Stimulated activated CD8-positive, alpha-beta memory T cell treated with anti-CD3 and anti-CD28 coated beads, Interleukin-4, amount 100 ng/mL, for 48 hours (primary cell): Measurements from ENCODE around the gene FARP1.
A peak's percentile ranks its signal among the peaks of the same experiment; 100 is the strongest.

ENCODE experiments used
- DNase-seq: peaks from one replicate; pipeline ENCODE4 v3.0.0-alpha.2; 2020

The FARP1 gene

GRCh38 chr13:98436233-98436910, 293.5 kb downstream of the FARP1 start:
- DNase-seq, result no peak

DNA sequence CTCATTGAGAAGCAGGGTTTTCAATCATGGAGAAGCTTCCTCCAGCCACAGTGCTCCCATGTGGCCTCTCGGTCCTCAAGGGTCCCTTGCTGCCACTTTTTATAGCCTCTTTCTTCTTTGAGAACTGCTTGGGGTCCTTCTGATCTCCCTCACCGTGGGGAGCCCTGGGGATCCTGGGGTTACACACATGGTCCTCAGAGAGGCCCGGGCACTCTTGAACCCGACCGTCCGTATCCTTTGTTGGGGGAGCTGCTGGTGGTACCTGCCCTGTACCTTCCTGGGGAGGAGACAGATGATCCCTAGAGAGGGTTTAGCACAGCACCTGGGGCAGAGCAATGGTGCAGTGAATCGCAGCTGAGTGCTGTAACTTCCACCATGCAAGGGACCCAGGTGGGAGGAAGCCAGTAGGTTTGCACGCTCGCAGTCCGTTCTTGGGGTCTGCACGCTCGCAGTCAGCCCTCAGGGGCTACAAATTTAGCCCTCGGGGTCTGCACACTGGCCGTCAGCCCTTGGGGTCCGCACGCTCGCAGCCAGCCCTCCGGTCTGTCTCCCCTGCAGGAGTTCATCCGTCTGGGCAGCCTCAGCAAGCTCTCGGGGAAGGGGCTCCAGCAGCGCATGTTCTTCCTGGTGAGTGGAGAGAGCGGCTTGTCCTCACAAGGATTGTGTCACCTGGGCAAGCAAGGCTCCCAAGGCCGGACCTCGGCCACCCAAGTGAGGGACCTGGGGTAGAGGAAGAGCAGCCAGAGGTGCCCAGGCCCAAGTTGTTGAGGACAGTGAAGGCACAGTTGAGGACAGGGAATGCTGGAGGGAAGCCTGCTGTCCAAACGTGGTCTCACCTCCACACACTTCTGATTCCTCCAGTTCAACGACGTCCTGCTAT, 295.6 kb downstream of the FARP1 start:
- no peak for DNase-seq

- no peak for DNase-seq
These were observed 296.4 kb downstream of the FARP1 start for GRCh38 chr13:98439126-98439828.

GRCh38 chr13:98439896-98440295, 297.0 kb downstream of the FARP1 start:
- DNase-seq, result no peak

DNA sequence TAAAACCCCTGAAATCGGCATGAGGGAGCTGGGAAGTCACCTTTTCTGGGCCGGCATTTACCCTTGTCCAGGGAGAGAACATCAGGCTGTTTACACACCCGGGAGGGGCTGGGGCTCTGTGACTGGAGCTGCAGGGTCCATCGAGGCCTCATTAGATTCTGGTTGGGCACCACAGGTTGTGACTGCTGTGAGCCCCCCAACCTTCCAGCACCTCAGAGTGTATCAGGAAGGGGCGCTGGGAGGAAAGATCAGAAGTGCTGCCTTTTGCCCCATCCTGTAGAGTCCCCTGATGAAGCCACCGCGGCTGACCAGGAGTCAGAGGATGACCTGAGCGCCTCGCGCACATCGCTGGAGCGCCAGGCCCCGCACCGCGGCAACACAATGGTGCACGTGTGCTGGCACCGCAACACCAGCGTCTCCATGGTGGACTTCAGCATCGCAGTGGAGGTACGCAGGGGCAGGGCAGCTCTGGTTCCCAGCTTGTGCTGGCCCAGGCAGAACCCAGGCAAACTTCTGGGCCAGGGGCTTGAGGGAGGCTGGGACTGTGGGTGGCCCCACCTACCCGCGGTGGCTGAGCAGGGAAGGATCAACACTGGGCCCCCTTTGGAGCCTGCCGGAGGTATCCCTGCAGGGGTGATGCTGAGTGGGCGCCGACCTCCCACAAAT, 297.6 kb downstream of the FARP1 start:
- DNase-seq, result no peak

- DNase-seq, result no peak
These were observed 298.3 kb downstream of the FARP1 start for GRCh38 chr13:98441056-98441676.

- no peak for DNase-seq
These were observed 299.7 kb downstream of the FARP1 start for GRCh38 chr13:98442391-98443230.

GRCh38 chr13:98443329-98443728, 300.4 kb downstream of the FARP1 start:
- no peak for DNase-seq

DNA sequence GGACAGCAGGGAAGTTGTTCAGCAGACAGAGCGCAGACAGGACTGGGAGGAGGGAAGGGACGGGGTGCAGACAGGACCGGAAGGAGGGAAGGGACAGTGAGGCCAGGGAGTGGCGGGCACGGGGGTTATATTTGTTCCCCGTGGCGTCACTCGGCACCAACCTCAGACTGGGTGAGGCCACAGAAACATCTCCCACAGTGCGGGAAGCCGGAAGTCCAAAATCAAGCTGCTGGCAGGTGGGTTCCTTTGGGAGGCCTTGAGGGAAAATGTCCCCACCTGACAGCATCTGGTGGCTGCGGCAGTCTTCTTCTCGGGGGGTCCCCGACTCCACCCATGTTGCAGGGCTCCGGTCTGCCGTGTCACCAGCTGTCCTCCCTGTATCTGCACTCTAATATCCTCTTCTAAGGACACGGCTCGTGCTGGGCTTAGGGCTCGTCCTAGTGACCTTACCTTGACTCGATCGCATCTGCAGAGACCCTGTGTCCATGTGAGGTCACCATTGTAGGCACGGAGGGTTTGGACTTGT, 301.0 kb downstream of the FARP1 start:
- no peak for DNase-seq

DNA sequence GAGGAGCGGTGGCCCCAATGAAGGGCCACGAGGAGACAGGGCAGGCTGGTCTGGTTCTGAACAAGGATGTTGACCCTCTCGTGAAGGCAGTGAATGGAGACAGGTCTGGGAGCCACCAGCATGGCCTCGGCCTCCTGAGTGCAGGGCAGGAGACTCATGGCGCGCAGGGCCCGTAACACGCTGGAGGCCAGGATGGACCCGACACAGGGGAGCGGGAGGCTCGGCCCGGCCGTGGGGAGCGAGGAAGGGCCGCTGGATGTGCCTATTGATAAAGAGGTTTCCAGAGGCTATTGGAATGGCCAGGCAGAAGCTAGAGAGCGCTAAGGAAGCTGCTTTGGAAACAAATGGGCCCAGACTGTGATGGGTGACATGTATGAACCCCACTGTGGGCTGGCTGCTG, 301.5 kb downstream of the FARP1 start:
- DNase-seq, result no peak

DNA sequence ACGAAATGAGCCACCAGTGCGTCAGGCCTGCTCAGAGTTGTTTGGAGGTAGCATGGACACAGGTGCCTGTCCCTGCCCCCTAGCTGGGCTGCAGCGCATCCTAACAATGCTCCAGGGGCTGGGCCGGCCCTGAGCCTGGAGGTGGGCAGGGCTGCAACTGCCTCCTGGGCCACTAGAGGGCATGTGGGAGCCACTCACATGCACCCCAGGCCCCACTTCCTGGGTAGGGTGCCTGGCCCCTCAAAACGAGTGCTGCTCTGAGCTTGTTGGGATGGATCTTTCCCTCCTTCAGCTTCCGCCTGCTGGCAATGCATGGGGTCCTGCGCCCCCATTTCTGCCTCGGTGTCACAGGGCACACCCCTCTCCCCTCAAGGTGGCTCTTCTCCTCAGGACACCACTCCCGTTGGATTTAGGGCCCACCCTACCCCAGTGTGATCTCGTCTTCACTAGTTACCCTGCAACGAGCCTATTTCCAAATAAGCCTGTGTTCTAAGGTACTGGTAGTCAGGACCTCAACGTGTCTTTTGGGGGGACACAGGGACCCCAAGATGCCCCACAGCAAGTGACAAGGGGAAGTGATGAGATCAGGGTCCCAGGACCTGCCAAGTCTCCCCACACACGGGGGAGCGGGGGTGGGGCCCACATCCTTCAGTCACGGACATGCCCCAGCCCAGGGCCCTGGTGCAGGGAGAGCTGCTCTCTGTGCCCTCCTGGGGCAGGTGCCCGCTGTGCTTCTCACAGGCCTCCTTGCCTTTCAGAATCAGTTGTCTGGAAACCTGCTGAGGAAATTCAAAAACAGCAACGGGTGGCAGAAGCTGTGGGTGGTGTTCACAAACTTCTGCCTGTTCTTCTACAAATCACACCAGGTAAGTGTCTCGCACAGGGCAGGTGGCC, 302.7 kb downstream of the FARP1 start:
- DNase-seq, result peak; percentile 88

GRCh38 chr13:98446234-98446621, 303.3 kb downstream of the FARP1 start:
- no peak for DNase-seq

GRCh38 chr13:98447130-98447529, 304.2 kb downstream of the FARP1 start:
- DNase-seq, result no peak

GRCh38 chr13:98447881-98448641, 305.2 kb downstream of the FARP1 start:
- DNase-seq, result peak; percentile 42

GRCh38 chr13:98448642-98448928, 305.7 kb downstream of the FARP1 start:
- DNase-seq, result no peak

DNA sequence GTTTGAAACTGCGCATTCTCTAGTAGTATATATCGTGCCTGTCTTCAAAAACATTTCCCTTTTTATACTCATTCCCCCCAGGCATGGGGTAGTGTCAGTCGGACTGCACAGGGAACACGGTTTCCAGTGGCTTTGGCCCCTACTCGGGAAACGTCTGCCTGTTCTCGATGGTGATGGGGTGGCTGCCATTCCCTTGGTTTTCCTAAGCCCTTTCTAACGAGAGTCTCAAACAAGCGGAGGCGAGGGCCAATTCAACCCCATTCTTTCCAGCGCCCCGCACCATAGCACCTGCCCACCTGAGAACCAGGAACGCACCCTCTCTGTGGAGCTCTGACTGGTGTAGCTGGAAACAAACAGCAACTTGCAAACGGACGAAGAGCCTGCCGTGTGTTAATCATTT, 306.4 kb downstream of the FARP1 start:
- DNase-seq, result no peak

DNA sequence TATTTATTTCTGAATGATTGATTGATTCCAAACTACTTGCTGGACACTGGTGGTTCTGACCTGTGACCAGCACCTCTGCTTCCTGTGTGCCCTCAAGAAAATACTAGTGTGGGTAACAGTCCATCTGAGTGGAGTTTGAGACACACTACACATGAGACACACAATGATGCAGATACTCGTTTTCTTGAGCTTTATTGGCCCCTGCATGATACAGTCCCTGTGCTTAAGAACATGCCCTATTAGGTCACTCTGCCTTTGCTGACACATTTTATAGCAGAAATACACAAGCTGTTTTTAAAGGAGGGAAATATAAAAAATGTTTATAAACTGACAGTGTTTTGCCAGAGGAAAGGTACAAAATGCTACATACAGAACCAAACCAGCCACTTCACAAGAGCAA, 307.1 kb downstream of the FARP1 start:
- no peak for DNase-seq

DNA sequence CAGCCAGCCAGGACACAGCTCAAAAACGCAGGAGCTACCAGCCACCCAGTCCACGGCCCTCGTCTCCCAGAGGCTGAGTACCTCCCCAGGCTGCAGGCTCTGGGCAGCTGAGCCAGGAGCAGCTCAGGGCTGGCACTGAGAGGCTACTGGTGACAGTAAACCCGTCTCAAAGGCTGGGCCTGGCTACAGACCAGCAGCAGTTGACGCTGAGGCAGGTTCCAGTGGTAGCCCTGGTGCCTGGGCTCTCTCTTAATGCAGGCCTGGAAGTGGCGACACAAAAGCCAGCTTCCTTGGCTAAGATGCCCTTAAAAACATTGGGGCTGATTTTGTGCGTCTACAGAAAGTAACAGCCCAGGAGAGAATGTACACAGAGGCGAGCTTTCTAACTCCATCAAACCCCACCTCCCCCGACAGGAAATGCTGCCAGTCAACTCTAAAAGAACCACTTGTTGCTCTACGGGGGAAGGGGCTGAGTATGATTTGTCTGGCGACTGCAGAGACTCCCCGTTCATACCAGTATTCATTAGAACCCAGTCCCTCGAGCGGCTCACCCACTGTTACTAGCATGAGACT, 307.7 kb downstream of the FARP1 start:
- DNase-seq, result no peak

DNA sequence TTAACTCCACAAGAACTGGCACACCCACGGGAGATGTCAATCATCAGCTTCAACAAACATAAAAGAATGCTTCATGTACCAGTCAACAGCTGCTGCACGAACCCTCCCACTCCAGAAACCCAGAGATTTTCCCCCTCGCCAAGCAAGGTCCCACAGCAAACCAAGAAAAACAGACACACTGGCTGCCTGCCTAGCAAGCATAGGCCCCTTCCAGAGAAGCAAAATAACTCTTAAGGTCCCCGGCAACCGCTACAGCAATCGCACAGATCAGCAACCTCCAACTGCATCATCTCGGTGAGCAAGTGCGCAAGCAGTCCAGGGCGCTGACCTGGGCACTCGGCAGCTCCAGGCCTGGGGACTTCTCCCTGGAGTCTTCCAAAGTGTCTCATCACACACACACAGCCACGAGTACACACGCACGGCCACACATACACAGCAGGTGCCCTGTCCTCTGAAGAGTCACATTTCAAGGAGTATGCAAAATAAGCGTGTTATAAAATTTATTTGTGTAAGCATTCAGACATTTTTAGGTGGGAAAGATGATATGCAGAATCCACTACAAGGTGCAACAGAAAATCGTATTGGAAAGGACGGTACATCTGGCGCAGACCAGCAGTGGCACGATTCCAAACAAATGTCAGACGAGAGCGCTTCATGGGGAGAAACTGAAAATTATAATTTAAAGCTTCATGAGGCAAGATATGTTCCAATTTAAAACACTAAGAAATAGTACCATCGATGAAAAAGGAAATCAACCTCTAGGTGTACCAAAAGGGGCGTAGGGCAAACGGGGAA, 309.0 kb downstream of the FARP1 start:
- no peak for DNase-seq
